ENCODE results near the gene ZNF442. TPM values are rescaled to one million over a fixed set of nuclear protein-coding genes. Genes with fewer than 3 reads are reported as not detected.

Gene ZNF442
- polyA plus RNA-seq, 2 of the 4 experiments (the other 2 are of a cell fraction), result not detected

DNA sequence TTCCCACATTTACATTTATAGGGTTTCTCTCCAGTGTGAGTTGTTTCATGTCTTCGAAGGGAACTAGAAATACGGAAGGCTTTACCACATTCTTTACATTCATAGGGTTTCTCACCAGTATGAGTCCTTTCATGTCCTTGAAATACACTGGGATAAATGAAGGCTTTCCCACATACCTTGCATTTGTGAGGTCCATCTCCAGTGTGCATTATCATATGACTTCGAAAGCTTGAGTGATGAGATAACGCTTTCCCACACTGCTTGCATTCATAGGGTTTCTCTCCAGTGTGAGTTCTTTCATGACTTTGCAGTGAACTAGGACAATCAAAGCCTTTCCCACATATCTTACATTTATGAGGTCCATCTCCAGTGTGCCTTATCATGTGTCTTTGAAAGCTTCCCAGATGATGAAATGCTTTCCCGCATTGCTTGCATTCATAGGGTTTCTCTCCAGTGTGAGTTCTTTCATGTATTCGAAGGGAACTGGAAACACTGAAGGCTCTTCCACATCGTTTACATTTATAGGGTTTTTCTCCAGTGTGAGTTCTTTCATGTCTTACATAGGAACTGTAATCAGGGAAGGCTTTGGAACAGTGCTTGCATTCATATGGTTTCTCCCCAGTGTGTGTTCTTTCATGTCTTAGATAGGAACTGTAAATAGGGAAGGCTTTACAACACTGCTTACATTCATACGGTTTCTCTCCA lies 15.1 kb downstream of the ZNF442 start:
- H3K4me3 ChIP-seq, result no peak overlapping the region
- H3K9me3 ChIP-seq, result peaks cover 11% of the 10 kb centered on the region; the same call in 2 of the 3 replicates
- POLR2A ChIA-PET, result no interaction called here
- WGBS (ENCODE audit: missing lambda C conversion rate), result 49% methylated on average over 8 of the region's 8 CpGs
- FAIRE-seq, result no peak
- H3K4me1 ChIP-seq, result no peaks in the 10 kb centered on the region
- TF ChIP-seq ZNF302 (CRISPR knock-in tag; IDR thresholded peaks at IDR 0.05) (no peak), CEBPB (IDR thresholded peaks at IDR 0.05) (no peak), ZSCAN20 (CRISPR knock-in tag; IDR thresholded peaks at IDR 0.05) (no peak), FOSB (CRISPR knock-in tag; IDR thresholded peaks at IDR 0.05) (no peak), PHF8 (IDR thresholded peaks at IDR 0.05; ENCODE audit: borderline replicate concordance, low read depth) (no peak)
- ATAC-seq, result no peak
- no peak for DNase-seq (ENCODE audit: low read depth in 1 of 2, low spot score in 1 of 2)
- H3K4me2 ChIP-seq, result no peak overlapping the region
- no peak overlapping the region for H3K27ac ChIP-seq
- CTCF ChIA-PET, result no interaction called here

DNA sequence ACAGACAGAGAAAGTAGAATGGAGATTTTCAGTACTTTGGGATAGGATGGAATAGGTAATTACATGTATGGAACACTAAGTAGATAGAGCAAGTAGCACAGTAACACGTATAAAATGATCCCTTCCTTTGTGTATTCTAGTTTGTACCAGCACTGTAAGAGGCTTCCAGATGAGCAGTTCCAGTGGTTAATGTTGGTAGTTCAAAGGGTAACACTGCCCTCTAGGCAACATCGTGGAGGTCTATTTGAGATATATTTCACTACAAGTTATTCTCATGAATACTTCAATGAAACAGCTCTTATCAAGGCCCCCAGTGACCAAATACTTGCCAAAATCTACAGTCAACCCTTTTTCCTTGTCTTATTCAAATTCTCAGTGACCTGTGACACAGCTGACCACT lies 18.6 kb downstream of the ZNF442 start:
- ChIA-PET CTCF (no interaction called here), POLR2A (no interaction called here)
- ATAC-seq (no peak), DNase-seq (ENCODE audit: low read depth in 1 of 2, low spot score in 1 of 2) (peak in 1 of 2 experiments; percentile 4), FAIRE-seq (no peak)
- Histone ChIP-seq H3K9me3 (peaks cover 11% of the 10 kb centered on the region; the same call in 2 of the 3 replicates), H3K4me1 (no peaks in the 10 kb centered on the region), H3K4me3 (no peak overlapping the region), H3K27ac (no peak overlapping the region), H3K4me2 (no peak overlapping the region)
- WGBS (ENCODE audit: missing lambda C conversion rate), result 8% methylated on average over 2 of the region's 2 CpGs
- TF ChIP-seq KDM5A (IDR thresholded peaks at IDR 0.05) (no peak), HOXB5 (CRISPR knock-in tag; IDR thresholded peaks at IDR 0.05) (no peak), MAFK (IDR thresholded peaks at IDR 0.05; ENCODE audit: partially characterized antibody) (no peak), EHMT2 (IDR thresholded peaks at IDR 0.05; ENCODE audit: low read depth) (no peak), ZSCAN20 (CRISPR knock-in tag; IDR thresholded peaks at IDR 0.05) (no peak), JUNB (IDR thresholded peaks at IDR 0.05) (no peak), TFCP2L1 (CRISPR knock-in tag; IDR thresholded peaks at IDR 0.05) (no peak), SMC3 (IDR thresholded peaks at IDR 0.05) (no peak), JUN (IDR thresholded peaks at IDR 0.05) (no peak), HDAC2 (IDR thresholded peaks at IDR 0.05) (no peak), BHLHE40 (IDR thresholded peaks at IDR 0.05; ENCODE audit: low read depth, low read length) (no peak)
- TF ChIP-seq, protein P1, sequence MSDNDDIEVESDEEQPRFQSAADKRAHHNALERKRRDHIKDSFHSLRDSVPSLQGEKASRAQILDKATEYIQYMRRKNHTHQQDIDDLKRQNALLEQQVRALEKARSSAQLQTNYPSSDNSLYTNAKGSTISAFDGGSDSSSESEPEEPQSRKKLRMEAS (IDR thresholded peaks at IDR 0.05), result no peak

DNA sequence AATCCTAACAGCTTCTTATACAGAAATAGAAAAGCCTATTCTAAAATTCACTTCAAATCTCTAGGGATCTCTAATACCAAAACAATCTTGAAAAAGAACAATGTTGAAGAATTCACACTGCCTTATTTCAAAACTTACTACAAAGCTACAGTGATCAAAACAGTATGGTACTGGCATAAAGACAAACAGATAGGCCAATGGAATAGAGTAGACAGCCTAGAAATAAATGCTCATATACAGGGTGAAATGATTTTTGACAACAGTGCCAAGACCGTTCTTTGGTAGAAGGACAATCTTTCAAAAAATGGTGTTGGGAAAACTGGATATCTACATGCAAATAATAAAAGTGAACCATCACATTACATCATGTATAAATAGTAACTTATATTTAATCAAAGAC lies 20.3 kb downstream of the ZNF442 start:
- no peak for TF ChIP-seq KDM1A (IDR thresholded peaks at IDR 0.05; ENCODE audit: low read depth)
- no peak for TF ChIP-seq GATA3 (IDR thresholded peaks at IDR 0.05; ENCODE audit: borderline replicate concordance)
- TF ChIP-seq SMC3 (IDR thresholded peaks at IDR 0.05), result no peak
- TF ChIP-seq, protein P2, sequence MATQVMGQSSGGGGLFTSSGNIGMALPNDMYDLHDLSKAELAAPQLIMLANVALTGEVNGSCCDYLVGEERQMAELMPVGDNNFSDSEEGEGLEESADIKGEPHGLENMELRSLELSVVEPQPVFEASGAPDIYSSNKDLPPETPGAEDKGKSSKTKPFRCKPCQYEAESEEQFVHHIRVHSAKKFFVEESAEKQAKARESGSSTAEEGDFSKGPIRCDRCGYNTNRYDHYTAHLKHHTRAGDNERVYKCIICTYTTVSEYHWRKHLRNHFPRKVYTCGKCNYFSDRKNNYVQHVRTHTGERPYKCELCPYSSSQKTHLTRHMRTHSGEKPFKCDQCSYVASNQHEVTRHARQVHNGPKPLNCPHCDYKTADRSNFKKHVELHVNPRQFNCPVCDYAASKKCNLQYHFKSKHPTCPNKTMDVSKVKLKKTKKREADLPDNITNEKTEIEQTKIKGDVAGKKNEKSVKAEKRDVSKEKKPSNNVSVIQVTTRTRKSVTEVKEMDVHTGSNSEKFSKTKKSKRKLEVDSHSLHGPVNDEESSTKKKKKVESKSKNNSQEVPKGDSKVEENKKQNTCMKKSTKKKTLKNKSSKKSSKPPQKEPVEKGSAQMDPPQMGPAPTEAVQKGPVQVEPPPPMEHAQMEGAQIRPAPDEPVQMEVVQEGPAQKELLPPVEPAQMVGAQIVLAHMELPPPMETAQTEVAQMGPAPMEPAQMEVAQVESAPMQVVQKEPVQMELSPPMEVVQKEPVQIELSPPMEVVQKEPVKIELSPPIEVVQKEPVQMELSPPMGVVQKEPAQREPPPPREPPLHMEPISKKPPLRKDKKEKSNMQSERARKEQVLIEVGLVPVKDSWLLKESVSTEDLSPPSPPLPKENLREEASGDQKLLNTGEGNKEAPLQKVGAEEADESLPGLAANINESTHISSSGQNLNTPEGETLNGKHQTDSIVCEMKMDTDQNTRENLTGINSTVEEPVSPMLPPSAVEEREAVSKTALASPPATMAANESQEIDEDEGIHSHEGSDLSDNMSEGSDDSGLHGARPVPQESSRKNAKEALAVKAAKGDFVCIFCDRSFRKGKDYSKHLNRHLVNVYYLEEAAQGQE (IDR thresholded peaks at IDR 0.05), result no peak
- TF ChIP-seq MAZ (IDR thresholded peaks at IDR 0.05; ENCODE audit: borderline replicate concordance, low read depth, low read length), result no peak
- TF ChIP-seq, protein P3, sequence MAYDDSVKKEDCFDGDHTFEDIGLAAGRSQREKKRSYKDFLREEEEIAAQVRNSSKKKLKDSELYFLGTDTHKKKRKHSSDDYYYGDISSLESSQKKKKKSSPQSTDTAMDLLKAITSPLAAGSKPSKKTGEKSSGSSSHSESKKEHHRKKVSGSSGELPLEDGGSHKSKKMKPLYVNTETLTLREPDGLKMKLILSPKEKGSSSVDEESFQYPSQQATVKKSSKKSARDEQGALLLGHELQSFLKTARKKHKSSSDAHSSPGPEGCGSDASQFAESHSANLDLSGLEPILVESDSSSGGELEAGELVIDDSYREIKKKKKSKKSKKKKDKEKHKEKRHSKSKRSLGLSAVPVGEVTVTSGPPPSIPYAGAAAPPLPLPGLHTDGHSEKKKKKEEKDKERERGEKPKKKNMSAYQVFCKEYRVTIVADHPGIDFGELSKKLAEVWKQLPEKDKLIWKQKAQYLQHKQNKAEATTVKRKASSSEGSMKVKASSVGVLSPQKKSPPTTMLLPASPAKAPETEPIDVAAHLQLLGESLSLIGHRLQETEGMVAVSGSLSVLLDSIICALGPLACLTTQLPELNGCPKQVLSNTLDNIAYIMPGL (CRISPR knock-in tag; IDR thresholded peaks at IDR 0.05; ENCODE audit: borderline replicate concordance), result no peak
- TF ChIP-seq ZNF302 (CRISPR knock-in tag; IDR thresholded peaks at IDR 0.05), result no peak
- TF ChIP-seq, protein P4, sequence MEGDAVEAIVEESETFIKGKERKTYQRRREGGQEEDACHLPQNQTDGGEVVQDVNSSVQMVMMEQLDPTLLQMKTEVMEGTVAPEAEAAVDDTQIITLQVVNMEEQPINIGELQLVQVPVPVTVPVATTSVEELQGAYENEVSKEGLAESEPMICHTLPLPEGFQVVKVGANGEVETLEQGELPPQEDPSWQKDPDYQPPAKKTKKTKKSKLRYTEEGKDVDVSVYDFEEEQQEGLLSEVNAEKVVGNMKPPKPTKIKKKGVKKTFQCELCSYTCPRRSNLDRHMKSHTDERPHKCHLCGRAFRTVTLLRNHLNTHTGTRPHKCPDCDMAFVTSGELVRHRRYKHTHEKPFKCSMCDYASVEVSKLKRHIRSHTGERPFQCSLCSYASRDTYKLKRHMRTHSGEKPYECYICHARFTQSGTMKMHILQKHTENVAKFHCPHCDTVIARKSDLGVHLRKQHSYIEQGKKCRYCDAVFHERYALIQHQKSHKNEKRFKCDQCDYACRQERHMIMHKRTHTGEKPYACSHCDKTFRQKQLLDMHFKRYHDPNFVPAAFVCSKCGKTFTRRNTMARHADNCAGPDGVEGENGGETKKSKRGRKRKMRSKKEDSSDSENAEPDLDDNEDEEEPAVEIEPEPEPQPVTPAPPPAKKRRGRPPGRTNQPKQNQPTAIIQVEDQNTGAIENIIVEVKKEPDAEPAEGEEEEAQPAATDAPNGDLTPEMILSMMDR (IDR thresholded peaks at IDR 0.05), result no peak
- no peak for TF ChIP-seq POLR2AphosphoS2 (conservative IDR thresholded peaks at IDR 0.05; ENCODE audit: low read length)
- no peak for TF ChIP-seq RCOR1 (IDR thresholded peaks at IDR 0.05; ENCODE audit: low read depth, low read length)
- Histone ChIP-seq H3K27ac (no peak overlapping the region), H3K4me2 (no peak overlapping the region), H3K9me3 (peaks cover 10% of the 10 kb centered on the region; the same call in 2 of the 3 replicates), H3K4me1 (no peaks in the 10 kb centered on the region), H3K4me3 (no peak overlapping the region)
- CTCF ChIA-PET, result no interaction called here
- WGBS (ENCODE audit: missing lambda C conversion rate), result 7% methylated on average over 1 of the region's 1 CpG
- FAIRE-seq (no peak), DNase-seq (ENCODE audit: low read depth in 1 of 2, low spot score in 1 of 2) (no peak), ATAC-seq (no peak)
- POLR2A ChIA-PET, result no interaction called here

Data from A549 (cell line).